H1 (cell line): ENCODE data around the gene KCNQ1OT1. TPM values are rescaled to one million over a fixed set of nuclear protein-coding genes. Genes with fewer than 3 reads are reported as not detected.

Experiments
- CTCF ChIA-PET: fragments of 300-600 bp; sonication (Branson Sonifier 250); formaldehyde crosslinking; loops from one replicate; lab custom pipeline; 2021; ENCODE audit not compliant: partially characterized antibody; lab: Charles Lee
- POLR2A ChIA-PET: fragments of 300-600 bp; sonication (Branson Sonifier 250); formaldehyde crosslinking; loops from one replicate; lab custom pipeline; 2021; ENCODE audit warnings: inconsistent platforms; ENCODE audit not compliant: partially characterized antibody; lab: Charles Lee
- DNase-seq, 2 experiments: peaks; one replicate each; pipeline versions ENCODE4 v3.0.0 to v3.0.0-alpha.2; 2010 to 2022; ENCODE audit warnings: low spot score in 2 of 2, low read depth in 1 of 2, mixed read lengths in 1 of 2
- FAIRE-seq: peaks from 2 replicates; lab custom pipeline; 2011; peaks lifted over from hg19 to GRCh38; lab: Jason Lieb, UNC
- H2AFZ ChIP-seq: 2 replicates; pipeline ENCODE4 v1.8.1; 2012; ENCODE audit warnings: low read length, inconsistent platforms
- H2AK5ac ChIP-seq: 2 replicates; pipeline ENCODE4 v1.6.1; 2013; ENCODE audit warnings: low read depth, low read length
- H2BK120ac ChIP-seq: replicated peaks from 2 replicates; pipeline ENCODE3; 2013; ENCODE audit warnings: low read depth, low read length, inconsistent platforms
- H2BK12ac ChIP-seq: 2 replicates; pipeline ENCODE4 v1.6.1; 2013; ENCODE audit warnings: low read depth, low read length
- H2BK15ac ChIP-seq: 2 replicates; pipeline ENCODE4 v1.6.1; 2013; ENCODE audit warnings: low read length
- H2BK20ac ChIP-seq: 2 replicates; pipeline ENCODE4 v1.6.1; 2013; ENCODE audit warnings: low read length
- H2BK5ac ChIP-seq: 2 replicates; pipeline ENCODE4 v1.6.1; 2013; ENCODE audit warnings: low read depth, low read length
- H3K14ac ChIP-seq: 2 replicates; pipeline ENCODE4 v1.6.1; 2013; ENCODE audit warnings: inconsistent platforms; ENCODE audit not compliant: insufficient read length
- H3K18ac ChIP-seq: 2 replicates; pipeline ENCODE4 v1.6.1; 2013; ENCODE audit warnings: low read length; ENCODE audit errors: extremely low read depth
- H3K23ac ChIP-seq: 2 replicates; pipeline ENCODE4 v1.6.1; 2013; ENCODE audit warnings: inconsistent platforms; ENCODE audit not compliant: insufficient read length
- H3K23me2 ChIP-seq: 2 replicates; pipeline ENCODE4 v1.6.1; 2013; ENCODE audit warnings: low read depth, low read length
- H3K27ac ChIP-seq: 2 replicates; pipeline ENCODE4 v1.6.1; 2011; ENCODE audit warnings: low read depth, low read length, inconsistent platforms
- H3K27me3 ChIP-seq, 4 experiments: replicated peaks in 1 of 4; 1 replicate in 1 of 4; 2 replicates in 3 of 4; pipeline versions ENCODE4 v1.6.1 to v1.8.1; 2011 to 2013; ENCODE audit warnings: low read length in 3 of 4, mild to moderate bottlenecking in 3 of 4, inconsistent platforms in 2 of 4, mixed read lengths in 2 of 4, moderate library complexity in 1 of 4; ENCODE audit not compliant: control insufficient read depth in 3 of 4, insufficient read depth in 3 of 4; ENCODE audit errors: extremely low read depth in 1 of 4
- H3K36me3 ChIP-seq, 4 experiments: 2 replicates each; pipeline versions ENCODE4 v1.6.1 to v1.8.1; 2011 to 2013; ENCODE audit warnings: mild to moderate bottlenecking in 4 of 4, low read length in 3 of 4, moderate library complexity in 2 of 4, control low read depth in 1 of 4, inconsistent platforms in 1 of 4; ENCODE audit not compliant: insufficient read depth in 4 of 4, control insufficient read depth in 2 of 4
- H3K4ac ChIP-seq: replicated peaks from 2 replicates; pipeline ENCODE3; 2013; ENCODE audit warnings: low read length, low read depth, mixed read lengths, inconsistent platforms; ENCODE audit not compliant: insufficient read length
- H3K4me1 ChIP-seq, 4 experiments: replicated peaks in 1 of 4; 1 replicate in 1 of 4; 2 replicates in 3 of 4; pipeline versions ENCODE4 v1.6.1 to v1.8.1; 2011 to 2013; ENCODE audit warnings: low read length in 3 of 4, inconsistent platforms in 2 of 4, mixed read lengths in 1 of 4; ENCODE audit not compliant: insufficient read depth in 4 of 4, control insufficient read depth in 3 of 4
- H3K4me2 ChIP-seq, 2 experiments: 2 replicates each; pipeline versions ENCODE4 v1.6.1 to v1.8.1; 2011 to 2013; ENCODE audit warnings: low read depth in 2 of 2, low read length in 2 of 2, control low read depth in 1 of 2, inconsistent platforms in 1 of 2, mild to moderate bottlenecking in 1 of 2; ENCODE audit not compliant: insufficient read depth in 1 of 2
- H3K4me3 ChIP-seq, 4 experiments: fragments of 200-600, 300-600 bp in 1 of 4; sonication (generic), shearing (Covaris generic), sonication (Bioruptor Twin) in 1 of 4; 2 replicates each; pipeline versions ENCODE4 v1.5.1 to v1.8.1; 2011 to 2016; ENCODE audit warnings: low read length in 4 of 4, low read depth in 3 of 4, control low read depth in 2 of 4, inconsistent platforms in 2 of 4, mild to moderate bottlenecking in 2 of 4, mixed read lengths in 1 of 4, moderate library complexity in 1 of 4; ENCODE audit not compliant: insufficient read depth in 2 of 4; ENCODE audit errors: extremely low read depth in 1 of 4
- H3K56ac ChIP-seq: replicated peaks from 2 replicates; pipeline ENCODE3; 2013; ENCODE audit warnings: low read depth, mild to moderate bottlenecking, mixed read lengths, low read length, inconsistent platforms; ENCODE audit not compliant: insufficient read length
- H3K79me1 ChIP-seq: 2 replicates; pipeline ENCODE4 v1.6.1; 2013; ENCODE audit warnings: low read depth, low read length, control low read depth
- H3K79me2 ChIP-seq, 2 experiments: 2 replicates each; pipeline versions ENCODE4 v1.6.1 to v1.8.1; 2012 to 2013; ENCODE audit warnings: low read length in 2 of 2, mild to moderate bottlenecking in 2 of 2, inconsistent platforms in 1 of 2; ENCODE audit not compliant: insufficient read depth in 2 of 2, control insufficient read depth in 1 of 2
- H3K9ac ChIP-seq, 4 experiments: replicated peaks in 1 of 4; 1 replicate in 1 of 4; 2 replicates in 3 of 4; pipeline versions ENCODE4 v1.6.1 to v1.8.1; 2011 to 2013; ENCODE audit warnings: low read depth in 3 of 4, low read length in 3 of 4, control low read depth in 2 of 4, mild to moderate bottlenecking in 2 of 4, moderate library complexity in 2 of 4, inconsistent platforms in 1 of 4; ENCODE audit errors: extremely low read depth in 1 of 4
- H3K9me3 ChIP-seq, 2 experiments: 2 replicates each; pipeline versions ENCODE4 v1.6.1 to v1.8.1; 2012 to 2013; ENCODE audit warnings: mild to moderate bottlenecking in 2 of 2, moderate library complexity in 2 of 2, control low read depth in 1 of 2, inconsistent platforms in 1 of 2, low read depth in 1 of 2, low read length in 1 of 2, mixed read lengths in 1 of 2; ENCODE audit not compliant: insufficient read depth in 2 of 2
- H4K20me1 ChIP-seq, 2 experiments: replicated peaks in 1 of 2; 2 replicates each; pipeline versions ENCODE3 to v1.8.1; 2011 to 2013; ENCODE audit warnings: inconsistent platforms in 2 of 2, low read length in 2 of 2, mild to moderate bottlenecking in 1 of 2; ENCODE audit not compliant: insufficient read depth in 2 of 2, control insufficient read depth in 1 of 2
- H4K5ac ChIP-seq: 2 replicates; pipeline ENCODE4 v1.6.1; 2013; ENCODE audit warnings: low read length, low read depth, mixed read lengths, inconsistent platforms; ENCODE audit not compliant: insufficient read length
- H4K8ac ChIP-seq: 2 replicates; pipeline ENCODE4 v1.8.0; 2013; ENCODE audit warnings: mild to moderate bottlenecking, moderate library complexity, low read length, inconsistent platforms; ENCODE audit not compliant: insufficient read depth; ENCODE audit errors: extremely low read depth
- H4K91ac ChIP-seq: replicated peaks from 2 replicates; pipeline ENCODE3; 2013; ENCODE audit warnings: low read length, mixed read lengths, inconsistent platforms; ENCODE audit not compliant: insufficient read length
- SP4 ChIP-seq: IDR thresholded peaks from 2 replicates; pipeline ENCODE4 v1.6.1; 2012; ENCODE audit warnings: low read length, inconsistent platforms
- TEAD4 ChIP-seq: IDR thresholded peaks from 2 replicates; pipeline ENCODE4 v1.6.1; 2012; ENCODE audit warnings: low read depth, low read length, inconsistent platforms, mixed read lengths
- WGBS, 2 experiments: shearing (Covaris generic) in 1 of 2; methylation state at CpG; one replicate each; pipeline versions ENCODE4 v1.1.6 to v1.1.7; 2013 to 2015; ENCODE audit warnings: low lambda C conversion rate in 2 of 2, mixed read lengths in 2 of 2, inconsistent platforms in 1 of 2, low coverage in 1 of 2, missing lambda C conversion rate in 1 of 2; ENCODE audit not compliant: insufficient replicate concordance in 2 of 2, insufficient coverage in 1 of 2, insufficient read length in 1 of 2; ENCODE audit errors: extremely low coverage in 1 of 2, missing lambda C conversion rate in 1 of 2; 5-methylcytosine and 5-hydroxymethylcytosine counted together
- polyA plus RNA-seq, 7 experiments: library from polyadenylated mRNA; depleted of rRNA in 3 of 7; stranded (reverse) in 5 of 7; unstranded in 2 of 7; fragments of >200 nt in 5 of 7; fragments of 200-250 nt in 2 of 7; gene quantifications; 1 replicate in 5 of 7; 2 replicates in 1 of 7; 4 replicates in 1 of 7; pipeline versions ENCODE4 v1.2.1 to v1.2.3, GENCODE V29; 2011 to 2013; ENCODE audit warnings: missing spikeins in 2 of 7, mixed read lengths in 2 of 7
- total RNA-seq: library from RNA; stranded (reverse); fragmentation: NEBNext Ultra II Directional; extraction: Animal tissue kit (Norgen Biotek cat#: 25700); gene quantifications from 2 replicates; pipeline ENCODE4 v1.2.1, GENCODE V29; 2021

KCNQ1OT1 gene
- total and polyA plus RNA-seq, 2 of the 8 experiments (the other 6 are each of a cell fraction or from before 2014, with no cell fraction given), result 0.21 to 1.2 TPM

GRCh38 chr11:2678396-2678795 is 21.4 kb downstream of the KCNQ1OT1 start:
- FAIRE-seq (no peak), DNase-seq (no peak)
- H2BK120ac ChIP-seq, result no peak overlapping the region
- peaks cover 0 to 7% (median 7%) of the 10 kb centered on the region in 4 experiments; a peak in 5 of 7 replicates for H3K4me1 ChIP-seq
- H4K8ac ChIP-seq, result no peak overlapping the region
- H3K23ac ChIP-seq, result no peak overlapping the region
- H3K79me2 ChIP-seq, result peaks cover 0 to 25% of the 10 kb centered on the region in 2 experiments; a peak in 2 of 4 replicates
- H2BK5ac ChIP-seq, result no peak overlapping the region
- H3K4me2 ChIP-seq, result no peak overlapping the region
- no peak overlapping the region for H2BK12ac ChIP-seq
- H3K79me1 ChIP-seq, result peaks cover 4% of the 10 kb centered on the region; the same call in 1 of the 2 replicates
- no peak overlapping the region for H3K56ac ChIP-seq
- WGBS, 2 experiments, result 70% methylated on average over 1 of the region's 1 CpG; no CpG with 5 or more reads in 1 of the 2 experiments
- ChIA-PET CTCF (interaction anchor here (1.2 kb wide), 1 partner anchor 203 kb away, joined by 3 read pairs; no protein-coding TSS in a partner anchor), POLR2A (interaction anchor here (1.1 kb wide), 1 partner anchor 150 kb away, joined by 3 read pairs; no protein-coding TSS in a partner anchor)
- H3K23me2 ChIP-seq, result peaks cover 2% of the 10 kb centered on the region; the same call in 1 of the 2 replicates
- H3K9me3 ChIP-seq, result no peaks in the 10 kb centered on the region
- H2AFZ ChIP-seq, result no peak overlapping the region
- no peak overlapping the region for H3K14ac ChIP-seq
- no peak overlapping the region for H2BK20ac ChIP-seq
- H3K18ac ChIP-seq, result no peak overlapping the region
- H3K9ac ChIP-seq, result no peak overlapping the region
- H3K4me3 ChIP-seq, result no peak overlapping the region
- H3K4ac ChIP-seq, result no peak overlapping the region
- peaks cover 0 to 3% (median 0%) of the 10 kb centered on the region in 4 experiments; a peak in 1 of 8 replicates for H3K36me3 ChIP-seq
- TF ChIP-seq TEAD4 (no peak), SP4 (no peak)
- H4K91ac ChIP-seq, result no peak overlapping the region
- peaks cover 0 to 2% (median 0%) of the 10 kb centered on the region in 4 experiments; a peak in 3 of 7 replicates for H3K27me3 ChIP-seq
- no peak overlapping the region for H4K5ac ChIP-seq
- no peak overlapping the region for H3K27ac ChIP-seq
- H2AK5ac ChIP-seq, result no peak overlapping the region
- H4K20me1 ChIP-seq, result peaks cover 11 to 25% of the 10 kb centered on the region in 2 experiments
- H2BK15ac ChIP-seq, result no peak overlapping the region
